ENCODE data around the gene EPB41L2.

GRCh38 chr6:130943738-130944137, 119.3 kb downstream of the EPB41L2 start:
- TF ChIP-seq, protein P1, sequence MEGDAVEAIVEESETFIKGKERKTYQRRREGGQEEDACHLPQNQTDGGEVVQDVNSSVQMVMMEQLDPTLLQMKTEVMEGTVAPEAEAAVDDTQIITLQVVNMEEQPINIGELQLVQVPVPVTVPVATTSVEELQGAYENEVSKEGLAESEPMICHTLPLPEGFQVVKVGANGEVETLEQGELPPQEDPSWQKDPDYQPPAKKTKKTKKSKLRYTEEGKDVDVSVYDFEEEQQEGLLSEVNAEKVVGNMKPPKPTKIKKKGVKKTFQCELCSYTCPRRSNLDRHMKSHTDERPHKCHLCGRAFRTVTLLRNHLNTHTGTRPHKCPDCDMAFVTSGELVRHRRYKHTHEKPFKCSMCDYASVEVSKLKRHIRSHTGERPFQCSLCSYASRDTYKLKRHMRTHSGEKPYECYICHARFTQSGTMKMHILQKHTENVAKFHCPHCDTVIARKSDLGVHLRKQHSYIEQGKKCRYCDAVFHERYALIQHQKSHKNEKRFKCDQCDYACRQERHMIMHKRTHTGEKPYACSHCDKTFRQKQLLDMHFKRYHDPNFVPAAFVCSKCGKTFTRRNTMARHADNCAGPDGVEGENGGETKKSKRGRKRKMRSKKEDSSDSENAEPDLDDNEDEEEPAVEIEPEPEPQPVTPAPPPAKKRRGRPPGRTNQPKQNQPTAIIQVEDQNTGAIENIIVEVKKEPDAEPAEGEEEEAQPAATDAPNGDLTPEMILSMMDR (IDR thresholded peaks at IDR 0.05): no peak
- TF ChIP-seq POLR2A (IDR thresholded peaks at IDR 0.05): no peak

Data from body of pancreas (tissue), 4 donors.